Erythroblast (primary cell): Measurements from ENCODE around the gene SCARB1.
"Not testable (repeated sequence)": the region's sequence is repeated elsewhere in the genome, so short reads cannot be mapped to it uniquely, and the experiment has no call there.

Experiments used
- DNase-seq, 2 experiments: peaks; one replicate each; lab custom pipeline; 2025; lab: John Stamatoyannopoulos, UW
- GATA1 ChIP-seq: IDR thresholded peaks from 2 replicates; pipeline ENCODE4 v1.6.1; 2011; ENCODE audit warnings: low read depth, mild to moderate bottlenecking, control low read depth, low read length, moderate library complexity
- POLR2A ChIP-seq: IDR thresholded peaks from 2 replicates; pipeline ENCODE4 v1.6.1; 2011; ENCODE audit warnings: mild to moderate bottlenecking, low read length

The SCARB1 gene

GRCh38 chr12:124898200-124898922 lies 34.7 kb upstream of the SCARB1 start:
- peak; percentile 53 to 72 for DNase-seq

GRCh38 chr12:124896461-124896860 lies 32.8 kb upstream of the SCARB1 start:
- TF ChIP-seq POLR2A (no peak), GATA1 (no peak)
- DNase-seq: no peak

More at GRCh38 chr12:124898200-124898922, 34.7 kb upstream of the SCARB1 start:
- TF ChIP-seq POLR2A (no peak), GATA1 (no peak)

- no peak for DNase-seq
- TF ChIP-seq POLR2A (no peak), GATA1 (no peak)
Measured at GRCh38 chr12:124893792-124894516, 30.3 kb upstream of the SCARB1 start.

- no peak for TF ChIP-seq GATA1
- TF ChIP-seq POLR2A: no peak
- no peak for DNase-seq
Measured at GRCh38 chr12:124888260-124888659, 24.6 kb upstream of the SCARB1 start.

- not testable (repeated sequence) for DNase-seq
Measured at GRCh38 chr12:124887766-124888165, 24.1 kb upstream of the SCARB1 start.

GRCh38 chr12:124884587-124885438 lies 21.1 kb upstream of the SCARB1 start:
- TF ChIP-seq GATA1 (no peak), POLR2A (no peak)
- peak; percentile 75 to 84 for DNase-seq

- TF ChIP-seq GATA1: no peak
- no peak for TF ChIP-seq POLR2A
- peak in 1 of 2 experiments; percentile 11 for DNase-seq
Measured at GRCh38 chr12:124883263-124884130, 19.8 kb upstream of the SCARB1 start.

GRCh38 chr12:124881123-124881522 lies 17.5 kb upstream of the SCARB1 start:
- no peak for TF ChIP-seq POLR2A
- no peak for TF ChIP-seq GATA1
- no peak for DNase-seq

GRCh38 chr12:124880335-124880734 lies 16.7 kb upstream of the SCARB1 start:
- DNase-seq: peak in 1 of 2 experiments; percentile 34

GRCh38 chr12:124878795-124879516 lies 15.3 kb upstream of the SCARB1 start:
- TF ChIP-seq GATA1 (no peak), POLR2A (no peak)
- DNase-seq: no peak

GRCh38 chr12:124877423-124877822 lies 13.8 kb upstream of the SCARB1 start:
- TF ChIP-seq GATA1: no peak
- no peak for TF ChIP-seq POLR2A
- no peak for DNase-seq

GRCh38 chr12:124876171-124876570 lies 12.5 kb upstream of the SCARB1 start:
- TF ChIP-seq POLR2A (no peak), GATA1 (no peak)
- no peak for DNase-seq

- TF ChIP-seq GATA1: no peak
- TF ChIP-seq POLR2A: no peak
- peak in 1 of 2 experiments; percentile 14 for DNase-seq
Measured at GRCh38 chr12:124875803-124876132, 12.1 kb upstream of the SCARB1 start.
